Hepatocyte (in vitro differentiated cells): ENCODE results near the gene LTB4R2. TPM values are rescaled to one million over a fixed set of nuclear protein-coding genes. Genes with fewer than 3 reads are reported as not detected.

Experiments
- DNase-seq: peaks from one replicate; pipeline ENCODE4 v3.0.0-alpha.2; 2016; ENCODE audit warnings: low spot score
- H2AFZ ChIP-seq: fragments of 200-600 bp; sonication (generic); 2 replicates; pipeline ENCODE4 v1.6.0; 2016; ENCODE audit warnings: antibody characterized with exemption, mild to moderate bottlenecking
- H3K27ac ChIP-seq: fragments of 200-600 bp; sonication (generic); 2 replicates; pipeline ENCODE4 v1.5.1; 2016; ENCODE audit warnings: mild to moderate bottlenecking
- H3K27me3 ChIP-seq: fragments of 200-600 bp; sonication (generic); 2 replicates; pipeline ENCODE4 v1.6.1; 2016
- H3K36me3 ChIP-seq: fragments of 200-600 bp; sonication (generic); replicated peaks from 2 replicates; pipeline ENCODE4 v1.5.1; 2016; ENCODE audit warnings: low read depth; ENCODE audit not compliant: insufficient read depth
- H3K4me1 ChIP-seq: fragments of 200-600 bp; sonication (generic); 2 replicates; pipeline ENCODE4 v1.5.1; 2016; ENCODE audit warnings: mild to moderate bottlenecking, moderate library complexity; ENCODE audit not compliant: insufficient read depth
- H3K4me2 ChIP-seq: fragments of 200-600 bp; sonication (generic); 2 replicates; pipeline ENCODE4 v1.6.0; 2016
- H3K4me3 ChIP-seq: fragments of 200-600 bp; sonication (generic); 2 replicates; pipeline ENCODE4 v1.5.1; 2016; ENCODE audit warnings: mild to moderate bottlenecking
- H3K79me2 ChIP-seq: fragments of 200-600 bp; sonication (generic); 2 replicates; pipeline ENCODE4 v1.6.0; 2017; ENCODE audit warnings: mild to moderate bottlenecking
- H3K9me2 ChIP-seq: fragments of 200-600 bp; sonication (generic); replicated peaks from 2 replicates; pipeline ENCODE4 v1.6.0; 2017; ENCODE audit warnings: mild to moderate bottlenecking; ENCODE audit not compliant: insufficient read depth
- H3K9me3 ChIP-seq: fragments of 200-600 bp; sonication (generic); 2 replicates; pipeline ENCODE4 v1.5.1; 2016; ENCODE audit warnings: low read depth, mild to moderate bottlenecking
- H4K20me1 ChIP-seq: fragments of 200-600 bp; sonication (generic); 2 replicates; pipeline ENCODE4 v1.6.0; 2016; ENCODE audit warnings: mild to moderate bottlenecking; ENCODE audit not compliant: insufficient read depth, poor library complexity, severe bottlenecking
- EZH2 ChIP-seq: fragments of 200-600 bp; sonication (generic); IDR thresholded peaks from 2 replicates; pipeline ENCODE4 v1.6.1; 2016; ENCODE audit warnings: antibody characterized with exemption, mild to moderate bottlenecking, borderline replicate concordance
- EZH2phosphoT487 ChIP-seq: fragments of 200-600 bp; sonication (generic); IDR thresholded peaks from one replicate; pipeline ENCODE4 v1.6.1; 2018; ENCODE audit warnings: antibody characterized with exemption, mild to moderate bottlenecking, low read depth, moderate library complexity; ENCODE audit not compliant: unreplicated experiment, severe bottlenecking
- WGBS: methylation state at CpG from one replicate; pipeline ENCODE4 v1.1.6; 2016; ENCODE audit warnings: low lambda C conversion rate; ENCODE audit errors: missing lambda C conversion rate; 5-methylcytosine and 5-hydroxymethylcytosine counted together
- polyA plus RNA-seq: library from polyadenylated mRNA; unstranded; fragments of >200 nt; fragmentation: Nextera tagmentation; extraction: Ambion mirVana; gene quantifications from 2 replicates; pipeline ENCODE4 v1.2.1, GENCODE V29; 2016
- total RNA-seq: library from RNA; depleted of rRNA; stranded (reverse); fragments of >200 nt; gene quantifications from 2 replicates; pipeline ENCODE4 v1.2.3, GENCODE V29; 2014
- TF ChIP-seq, protein P1 (sequence below): fragments of 200-600 bp; sonication (generic); IDR thresholded peaks from 2 replicates; pipeline ENCODE4 v1.5.1; 2016; ENCODE audit warnings: antibody characterized with exemption, mild to moderate bottlenecking; ENCODE audit not compliant: poor library complexity

Gene LTB4R2
- total and polyA plus RNA-seq, 2 experiments from 2014 or later: 0.92 to 3.6 TPM

DNA sequence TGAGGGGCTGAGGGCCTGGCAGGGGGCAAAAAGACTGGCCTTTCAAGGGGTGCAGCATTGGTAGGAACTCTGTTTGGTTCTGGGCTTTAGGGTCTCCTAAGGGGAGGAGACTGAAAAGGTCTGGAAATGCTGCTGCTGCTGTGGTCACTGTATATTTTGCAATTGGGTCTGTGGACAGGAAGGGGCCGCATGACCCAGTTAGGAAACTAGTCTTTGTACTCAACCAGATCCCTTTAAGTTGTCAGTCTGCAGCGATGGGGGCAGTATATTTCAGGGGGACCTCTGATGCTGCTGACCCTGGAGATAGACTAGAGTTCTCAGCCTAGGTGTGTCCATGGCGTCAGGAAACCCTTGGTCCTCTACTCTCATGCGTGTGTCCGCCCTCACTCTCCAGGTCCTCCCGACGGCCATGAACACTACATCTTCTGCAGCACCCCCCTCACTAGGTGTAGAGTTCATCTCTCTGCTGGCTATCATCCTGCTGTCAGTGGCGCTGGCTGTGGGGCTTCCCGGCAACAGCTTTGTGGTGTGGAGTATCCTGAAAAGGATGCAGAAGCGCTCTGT lies 5.4 kb downstream of the LTB4R2 start:
- Histone ChIP-seq H4K20me1 (no peaks in the 10 kb centered on the region), H3K4me3 (no peak overlapping the region), H3K27ac (no peak overlapping the region), H3K4me2 (no peak overlapping the region), H3K79me2 (no peaks in the 10 kb centered on the region), H3K4me1 (no peaks in the 10 kb centered on the region), H2AFZ (no peak overlapping the region), H3K9me2 (no peaks in the 10 kb centered on the region), H3K27me3 (peaks cover 10% of the 10 kb centered on the region), H3K36me3 (no peaks in the 10 kb centered on the region), H3K9me3 (no peaks in the 10 kb centered on the region)
- DNase-seq: no peak
- no peak for TF ChIP-seq EZH2
- no peak for TF ChIP-seq EZH2phosphoT487
- TF ChIP-seq, protein P1, sequence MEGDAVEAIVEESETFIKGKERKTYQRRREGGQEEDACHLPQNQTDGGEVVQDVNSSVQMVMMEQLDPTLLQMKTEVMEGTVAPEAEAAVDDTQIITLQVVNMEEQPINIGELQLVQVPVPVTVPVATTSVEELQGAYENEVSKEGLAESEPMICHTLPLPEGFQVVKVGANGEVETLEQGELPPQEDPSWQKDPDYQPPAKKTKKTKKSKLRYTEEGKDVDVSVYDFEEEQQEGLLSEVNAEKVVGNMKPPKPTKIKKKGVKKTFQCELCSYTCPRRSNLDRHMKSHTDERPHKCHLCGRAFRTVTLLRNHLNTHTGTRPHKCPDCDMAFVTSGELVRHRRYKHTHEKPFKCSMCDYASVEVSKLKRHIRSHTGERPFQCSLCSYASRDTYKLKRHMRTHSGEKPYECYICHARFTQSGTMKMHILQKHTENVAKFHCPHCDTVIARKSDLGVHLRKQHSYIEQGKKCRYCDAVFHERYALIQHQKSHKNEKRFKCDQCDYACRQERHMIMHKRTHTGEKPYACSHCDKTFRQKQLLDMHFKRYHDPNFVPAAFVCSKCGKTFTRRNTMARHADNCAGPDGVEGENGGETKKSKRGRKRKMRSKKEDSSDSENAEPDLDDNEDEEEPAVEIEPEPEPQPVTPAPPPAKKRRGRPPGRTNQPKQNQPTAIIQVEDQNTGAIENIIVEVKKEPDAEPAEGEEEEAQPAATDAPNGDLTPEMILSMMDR: no peak
- WGBS: 91% methylated on average over 10 of the region's 10 CpGs

DNA sequence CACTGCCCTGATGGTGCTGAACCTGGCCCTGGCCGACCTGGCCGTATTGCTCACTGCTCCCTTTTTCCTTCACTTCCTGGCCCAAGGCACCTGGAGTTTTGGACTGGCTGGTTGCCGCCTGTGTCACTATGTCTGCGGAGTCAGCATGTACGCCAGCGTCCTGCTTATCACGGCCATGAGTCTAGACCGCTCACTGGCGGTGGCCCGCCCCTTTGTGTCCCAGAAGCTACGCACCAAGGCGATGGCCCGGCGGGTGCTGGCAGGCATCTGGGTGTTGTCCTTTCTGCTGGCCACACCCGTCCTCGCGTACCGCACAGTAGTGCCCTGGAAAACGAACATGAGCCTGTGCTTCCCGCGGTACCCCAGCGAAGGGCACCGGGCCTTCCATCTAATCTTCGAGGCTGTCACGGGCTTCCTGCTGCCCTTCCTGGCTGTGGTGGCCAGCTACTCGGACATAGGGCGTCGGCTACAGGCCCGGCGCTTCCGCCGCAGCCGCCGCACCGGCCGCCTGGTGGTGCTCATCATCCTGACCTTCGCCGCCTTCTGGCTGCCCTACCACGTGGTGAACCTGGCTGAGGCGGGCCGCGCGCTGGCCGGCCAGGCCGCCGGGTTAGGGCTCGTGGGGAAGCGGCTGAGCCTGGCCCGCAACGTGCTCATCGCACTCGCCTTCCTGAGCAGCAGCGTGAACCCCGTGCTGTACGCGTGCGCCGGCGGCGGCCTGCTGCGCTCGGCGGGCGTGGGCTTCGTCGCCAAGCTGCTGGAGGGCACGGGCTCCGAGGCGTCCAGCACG lies 6.1 kb downstream of the LTB4R2 start:
- no peak overlapping the region for H3K4me2 ChIP-seq
- WGBS: 89% methylated on average over 64 of the region's 70 CpGs
- H3K27me3 ChIP-seq: peaks cover 10% of the 10 kb centered on the region
- TF ChIP-seq, protein P1: no peak
- TF ChIP-seq EZH2 (no peak), EZH2phosphoT487 (no peak)
- H2AFZ ChIP-seq: no peak overlapping the region
- no peaks in the 10 kb centered on the region for H3K9me2 ChIP-seq
- H3K79me2 ChIP-seq: no peaks in the 10 kb centered on the region
- H3K4me1 ChIP-seq: no peaks in the 10 kb centered on the region
- no peaks in the 10 kb centered on the region for H3K9me3 ChIP-seq
- H3K4me3 ChIP-seq: no peak overlapping the region
- H4K20me1 ChIP-seq: no peaks in the 10 kb centered on the region
- no peak overlapping the region for H3K27ac ChIP-seq
- DNase-seq: no peak
- H3K36me3 ChIP-seq: no peaks in the 10 kb centered on the region

DNA sequence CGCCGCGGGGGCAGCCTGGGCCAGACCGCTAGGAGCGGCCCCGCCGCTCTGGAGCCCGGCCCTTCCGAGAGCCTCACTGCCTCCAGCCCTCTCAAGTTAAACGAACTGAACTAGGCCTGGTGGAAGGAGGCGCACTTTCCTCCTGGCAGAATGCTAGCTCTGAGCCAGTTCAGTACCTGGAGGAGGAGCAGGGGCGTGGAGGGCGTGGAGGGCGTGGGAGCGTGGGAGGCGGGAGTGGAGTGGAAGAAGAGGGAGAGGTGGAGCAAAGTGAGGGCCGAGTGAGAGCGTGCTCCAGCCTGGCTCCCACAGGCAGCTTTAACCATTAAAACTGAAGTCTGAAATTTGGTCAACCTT lies 6.6 kb downstream of the LTB4R2 start:
- H3K4me2 ChIP-seq: no peak overlapping the region
- WGBS: 91% methylated on average over 18 of the region's 18 CpGs
- no peaks in the 10 kb centered on the region for H3K36me3 ChIP-seq
- H3K4me3 ChIP-seq: no peak overlapping the region
- H3K9me2 ChIP-seq: no peaks in the 10 kb centered on the region
- no peak overlapping the region for H3K27ac ChIP-seq
- H3K9me3 ChIP-seq: no peaks in the 10 kb centered on the region
- peaks cover 10% of the 10 kb centered on the region for H3K27me3 ChIP-seq
- no peak for DNase-seq
- no peaks in the 10 kb centered on the region for H4K20me1 ChIP-seq
- no peaks in the 10 kb centered on the region for H3K79me2 ChIP-seq
- no peak overlapping the region for H2AFZ ChIP-seq
- no peak for TF ChIP-seq EZH2
- TF ChIP-seq EZH2phosphoT487: no peak
- TF ChIP-seq, protein P1: no peak
- H3K4me1 ChIP-seq: no peaks in the 10 kb centered on the region
